Spleen (tissue), 11 donors: ENCODE results near the gene ST7L. TPM values are rescaled to one million over a fixed set of nuclear protein-coding genes. Genes with fewer than 3 reads are reported as not detected.

Source experiments
- DNase-seq: peaks from one replicate; pipeline ENCODE4 v3.0.0-alpha.2; 2020
- H3K27ac ChIP-seq, 8 donors: fragments of 200-600 bp; sonication (generic) in 7 of 8; 1 replicate in 4 of 8; 2 replicates in 4 of 8; pipeline versions ENCODE4 v1.5.0 to v1.8.0; 2016 to 2021; ENCODE audit warnings: inconsistent platforms in 4 of 8, mild to moderate bottlenecking in 4 of 8, moderate library complexity in 1 of 8
- H3K27me3 ChIP-seq, 7 donors: fragments of 200-600 bp; sonication (generic) in 6 of 7; replicated peaks in 1 of 7; 1 replicate in 4 of 7; 2 replicates in 3 of 7; pipeline versions ENCODE4 v1.5.0 to v1.8.0; 2016 to 2021; ENCODE audit warnings: inconsistent platforms in 3 of 7, mild to moderate bottlenecking in 1 of 7
- H3K36me3 ChIP-seq, 6 donors: fragments of 200-600 bp; sonication (generic) in 5 of 6; 1 replicate in 4 of 6; 2 replicates in 2 of 6; pipeline versions ENCODE4 v1.5.0 to v1.8.0; 2016 to 2021; ENCODE audit warnings: inconsistent platforms in 2 of 6
- H3K4me1 ChIP-seq, 6 donors: fragments of 200-600 bp; sonication (generic) in 5 of 6; 1 replicate in 3 of 6; 2 replicates in 3 of 6; pipeline versions ENCODE4 v1.5.0 to v1.8.0; 2016 to 2021; ENCODE audit warnings: inconsistent platforms in 3 of 6
- H3K4me3 ChIP-seq, 8 donors: fragments of 200-600 bp; sonication (generic) in 7 of 8; 1 replicate in 4 of 8; 2 replicates in 4 of 8; pipeline versions ENCODE4 v1.5.0 to v1.8.0; 2016 to 2021; ENCODE audit warnings: inconsistent platforms in 4 of 8, mild to moderate bottlenecking in 4 of 8, moderate library complexity in 2 of 8
- H3K9me3 ChIP-seq, 8 donors: fragments of 200-600 bp; sonication (generic) in 7 of 8; 1 replicate in 4 of 8; 2 replicates in 4 of 8; pipeline versions ENCODE4 v1.5.0 to v1.8.0; 2016 to 2021; ENCODE audit warnings: inconsistent platforms in 4 of 8
- POLR2A ChIP-seq, 3 donors: fragments of 450-650 bp; IDR thresholded peaks; one replicate each; pipeline ENCODE4 v1.5.1; 2017; ENCODE audit warnings: antibody characterized with exemption in 3 of 3, mild to moderate bottlenecking in 1 of 3
- POLR2AphosphoS5 ChIP-seq, 3 donors: sonication (generic); formaldehyde crosslinking; IDR thresholded peaks; one replicate each; pipeline ENCODE4 v1.5.1; 2017; ENCODE audit warnings: antibody characterized with exemption in 3 of 3
- WGBS, 5 donors: extraction: QIAGEN DNeasy Blood & Tissue Kit in 3 of 5; methylation state at CpG; one replicate each; pipeline versions ENCODE4 v1.1.5 to v1.1.7; 2013 to 2018; 5-methylcytosine and 5-hydroxymethylcytosine counted together
- intact Hi-C: fragments of 100-400 bp; cut with DNase I; formaldehyde crosslinking; loops from one replicate; pipeline ENCODE4 v1.15.0; 2023; ENCODE audit warnings: low total_unique reads
- polyA plus RNA-seq, 3 donors: library from polyadenylated mRNA; stranded (reverse); fragments of 200-250 nt; gene quantifications; one replicate each; pipeline ENCODE4 v1.2.1, GENCODE V29; 2013
- total RNA-seq, 7 donors: library from RNA; depleted of rRNA in 3 of 7; stranded (reverse); fragments of >200 nt in 3 of 7; fragmentation: NEBNext Ultra II Directional in 4 of 7; extraction: Animal tissue kit (Norgen Biotek cat#: 25700) in 4 of 7; gene quantifications; one replicate each; pipeline versions ENCODE4 v1.1.0 to v1.2.1, GENCODE V29; 2016 to 2021
- TF ChIP-seq, protein P1 (sequence below), 11 experiments: fragments of 200-600 bp in 7 of 11; fragments of 450-650 bp in 4 of 11; sonication (generic) in 4 of 11; IDR thresholded peaks in 8 of 11; conservative IDR thresholded peaks in 3 of 11; 1 replicate in 7 of 11; 2 replicates in 4 of 11; pipeline versions ENCODE4 v1.4.0 to v1.8.0; 2016 to 2021; ENCODE audit warnings: antibody characterized with exemption in 11 of 11, inconsistent platforms in 4 of 11, mild to moderate bottlenecking in 1 of 11
- donor health status: healthy with polysubstance abuse.
- donor health status: DM: no; HTN: no; CAD: no; lungs with moderate emphysema.
- donor health status: DM: no; HTN: no; CAD: no.
- donor health status: Bipolar disorder and iron deficiency.
- donor health status: healthy.
- donor health status: DM: no; HTN: no; CAD: no.
- donor health status: DM: yes; HTN: yes; CAD: no.

The ST7L gene
- total and polyA plus RNA-seq, 10 donors = 6.1 to 23.9 (median 18.6) TPM

DNA sequence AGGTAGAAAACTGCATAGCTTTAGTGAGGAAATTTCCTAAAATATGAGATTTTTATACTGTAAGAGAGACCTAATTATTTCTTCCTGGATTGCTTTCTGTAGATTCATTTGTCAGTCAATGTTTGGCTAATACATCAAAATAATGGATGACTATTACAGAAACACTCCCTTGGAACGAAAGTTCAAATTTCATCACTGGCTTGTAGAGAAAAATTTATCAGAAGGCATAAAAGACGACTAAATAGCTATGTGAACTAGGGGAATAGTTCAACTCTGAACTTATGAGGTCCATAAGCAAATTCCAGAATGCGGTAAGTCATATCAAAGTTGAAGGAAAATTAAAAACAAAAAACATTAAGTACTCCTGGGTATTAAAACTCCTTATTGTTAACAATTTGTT is 74.2 kb downstream of the ST7L start:
- no peaks in the 10 kb centered on the region for H3K27me3 ChIP-seq
- intact Hi-C loops = no loop called here
- H3K4me1 ChIP-seq = no peaks in the 10 kb centered on the region
- peaks cover 0 to 66% (median 21%) of the 10 kb centered on the region in 6 donors for H3K36me3 ChIP-seq
- TF ChIP-seq POLR2A (IDR thresholded peaks at IDR 0.05) = no peak
- no peak for TF ChIP-seq POLR2AphosphoS5 (IDR thresholded peaks at IDR 0.05)
- TF ChIP-seq, protein P1, sequence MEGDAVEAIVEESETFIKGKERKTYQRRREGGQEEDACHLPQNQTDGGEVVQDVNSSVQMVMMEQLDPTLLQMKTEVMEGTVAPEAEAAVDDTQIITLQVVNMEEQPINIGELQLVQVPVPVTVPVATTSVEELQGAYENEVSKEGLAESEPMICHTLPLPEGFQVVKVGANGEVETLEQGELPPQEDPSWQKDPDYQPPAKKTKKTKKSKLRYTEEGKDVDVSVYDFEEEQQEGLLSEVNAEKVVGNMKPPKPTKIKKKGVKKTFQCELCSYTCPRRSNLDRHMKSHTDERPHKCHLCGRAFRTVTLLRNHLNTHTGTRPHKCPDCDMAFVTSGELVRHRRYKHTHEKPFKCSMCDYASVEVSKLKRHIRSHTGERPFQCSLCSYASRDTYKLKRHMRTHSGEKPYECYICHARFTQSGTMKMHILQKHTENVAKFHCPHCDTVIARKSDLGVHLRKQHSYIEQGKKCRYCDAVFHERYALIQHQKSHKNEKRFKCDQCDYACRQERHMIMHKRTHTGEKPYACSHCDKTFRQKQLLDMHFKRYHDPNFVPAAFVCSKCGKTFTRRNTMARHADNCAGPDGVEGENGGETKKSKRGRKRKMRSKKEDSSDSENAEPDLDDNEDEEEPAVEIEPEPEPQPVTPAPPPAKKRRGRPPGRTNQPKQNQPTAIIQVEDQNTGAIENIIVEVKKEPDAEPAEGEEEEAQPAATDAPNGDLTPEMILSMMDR (IDR thresholded peaks at IDR 0.05 in 8 of 11, conservative IDR thresholded peaks at IDR 0.05 in 3 of 11) = no peak
- no peak for DNase-seq
- peak overlapping the region in 7 of 8 donors; percentile 30 to 72 (median 54) for H3K27ac ChIP-seq
- H3K9me3 ChIP-seq = no peaks in the 10 kb centered on the region
- WGBS, 5 donors = 78 to 87% (median 83%) methylated on average over 3 of the region's 3 CpGs
- H3K4me3 ChIP-seq = no peak overlapping the region

DNA sequence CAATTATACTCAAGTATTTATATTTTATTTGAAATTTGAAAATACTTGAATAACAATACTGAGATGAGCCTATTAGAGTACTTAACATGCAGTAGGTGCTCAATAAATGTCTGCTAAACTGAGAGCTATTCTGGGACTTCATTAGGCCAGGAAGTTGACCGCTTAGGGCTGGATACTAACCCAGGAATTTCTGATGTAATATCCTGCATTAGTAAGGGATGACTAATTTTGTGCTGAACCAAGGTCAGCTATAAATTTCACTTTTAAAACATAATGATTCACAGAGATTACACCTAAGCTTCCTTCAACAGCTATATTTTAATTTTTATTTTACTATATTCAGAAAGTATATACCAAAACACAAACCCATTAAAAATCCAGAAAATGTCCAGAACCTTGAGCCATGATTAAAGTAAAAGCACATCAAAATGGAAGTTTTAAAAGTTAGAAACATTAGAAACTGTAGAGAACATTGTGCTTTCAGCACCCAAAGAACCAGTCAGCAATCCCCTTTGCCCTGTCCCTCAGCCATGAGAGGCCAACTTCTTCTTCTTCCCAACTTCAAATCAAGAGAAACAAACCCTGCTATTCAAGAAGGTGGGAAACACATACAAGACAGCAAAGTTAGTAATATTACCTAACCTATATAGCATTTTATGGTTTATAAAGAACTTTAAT is 74.8 kb downstream of the ST7L start:
- TF ChIP-seq POLR2AphosphoS5 (IDR thresholded peaks at IDR 0.05) = no peak
- no peak for TF ChIP-seq POLR2A (IDR thresholded peaks at IDR 0.05)
- TF ChIP-seq, protein P1 (IDR thresholded peaks at IDR 0.05 in 8 of 11, conservative IDR thresholded peaks at IDR 0.05 in 3 of 11) = no peak
- no peaks in the 10 kb centered on the region for H3K27me3 ChIP-seq
- H3K9me3 ChIP-seq = no peaks in the 10 kb centered on the region
- DNase-seq = no peak
- H3K27ac ChIP-seq = peak overlapping the region; percentile 30 to 73 (median 55)
- intact Hi-C loops = no loop called here
- H3K36me3 ChIP-seq = peaks cover 0 to 66% (median 21%) of the 10 kb centered on the region in 6 donors
- H3K4me1 ChIP-seq = no peaks in the 10 kb centered on the region
- 44 to 67% (median 48%) methylated on average over 1 of the region's 1 CpG for WGBS, 5 donors
- H3K4me3 ChIP-seq = no peak overlapping the region

DNA sequence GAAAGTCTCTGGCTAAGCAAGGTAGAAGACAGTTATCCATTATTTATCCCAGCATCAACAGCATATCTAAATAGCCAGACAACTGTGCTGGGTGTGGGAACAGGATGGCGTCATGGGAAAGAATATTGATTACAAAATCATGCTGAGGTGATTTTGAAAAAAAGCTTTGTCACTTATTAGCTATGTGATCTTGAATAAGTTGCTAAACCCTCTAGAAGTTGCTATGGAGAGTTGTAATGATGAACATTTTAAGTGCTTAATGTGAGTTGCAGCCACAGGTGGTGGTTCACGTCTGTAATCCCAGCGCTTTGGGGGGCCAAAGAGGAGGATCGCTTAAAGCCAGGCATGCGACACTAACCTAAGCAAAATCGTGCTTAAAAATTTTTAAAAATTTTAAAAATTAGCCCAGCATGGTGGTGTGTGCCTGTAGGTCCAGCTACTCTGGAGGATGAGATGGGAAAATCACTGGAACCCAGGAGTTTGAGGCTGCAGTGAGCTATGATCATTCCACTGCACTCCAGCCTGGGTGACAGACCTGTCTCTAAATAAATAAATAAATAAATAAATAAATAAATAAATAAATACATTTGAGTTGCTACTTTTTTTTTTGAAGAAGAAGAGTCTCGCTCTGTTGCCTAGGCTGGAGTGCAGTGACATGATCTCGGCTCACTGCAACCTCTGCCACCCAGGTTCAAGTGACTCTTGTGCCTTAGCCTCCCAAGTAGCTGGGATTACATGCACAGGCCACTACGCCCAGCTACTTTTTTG is 76.6 kb downstream of the ST7L start:
- Histone ChIP-seq H3K27ac (no peak overlapping the region), H3K4me1 (no peaks in the 10 kb centered on the region), H3K9me3 (no peaks in the 10 kb centered on the region), H3K36me3 (peaks cover 0 to 72% (median 17%) of the 10 kb centered on the region in 6 donors), H3K4me3 (no peak overlapping the region), H3K27me3 (no peaks in the 10 kb centered on the region)
- no peak for DNase-seq
- 89 to 95% (median 91%) methylated on average over 9 of the region's 9 CpGs for WGBS, 5 donors
- intact Hi-C loops = no loop called here
- no peak for TF ChIP-seq POLR2A (IDR thresholded peaks at IDR 0.05)
- TF ChIP-seq, protein P1 (IDR thresholded peaks at IDR 0.05 in 8 of 11, conservative IDR thresholded peaks at IDR 0.05 in 3 of 11) = no peak
- no peak for TF ChIP-seq POLR2AphosphoS5 (IDR thresholded peaks at IDR 0.05)

DNA sequence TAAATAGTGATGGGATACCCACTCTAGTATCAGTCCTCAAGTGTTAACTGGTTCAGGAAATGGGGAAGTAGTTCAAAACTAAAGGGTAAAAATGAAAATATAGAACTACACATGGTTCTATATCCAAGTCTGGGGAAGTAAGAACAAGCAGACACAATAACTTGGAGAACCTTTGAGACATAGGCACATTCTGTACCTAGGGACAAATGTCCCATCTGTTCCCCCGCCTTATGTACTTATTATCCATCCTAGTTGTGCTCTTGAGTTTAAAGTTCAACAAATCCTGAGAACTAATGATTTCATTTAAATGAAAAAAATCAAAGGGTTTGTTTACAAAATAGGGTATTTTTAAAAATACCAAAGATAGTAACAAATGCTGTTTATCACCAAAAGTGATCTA is 77.6 kb downstream of the ST7L start:
- Histone ChIP-seq H3K36me3 (peaks cover 0 to 76% (median 17%) of the 10 kb centered on the region in 6 donors), H3K4me1 (no peaks in the 10 kb centered on the region), H3K9me3 (no peaks in the 10 kb centered on the region), H3K4me3 (no peak overlapping the region), H3K27ac (no peak overlapping the region), H3K27me3 (no peaks in the 10 kb centered on the region)
- intact Hi-C loops = no loop called here
- WGBS, 5 donors = 39 to 98% (median 69%) methylated on average over 1 of the region's 1 CpG
- TF ChIP-seq POLR2A (IDR thresholded peaks at IDR 0.05) (no peak), POLR2AphosphoS5 (IDR thresholded peaks at IDR 0.05) (no peak)
- TF ChIP-seq, protein P1 (IDR thresholded peaks at IDR 0.05 in 8 of 11, conservative IDR thresholded peaks at IDR 0.05 in 3 of 11) = no peak
- DNase-seq = no peak
